ENCODE measurements around the gene PLAAT4.
"Not testable (repeated sequence)": the region's sequence is repeated elsewhere in the genome, so short reads cannot be mapped to it uniquely, and the experiment has no call there.

Gene PLAAT4

GRCh38 chr11:63549411-63549810, 12.8 kb downstream of the PLAAT4 start:
- H3K27ac ChIP-seq = no peak overlapping the region
- no peak for TF ChIP-seq ZFX (IDR thresholded peaks at IDR 0.05)
- TF ChIP-seq CTCF (conservative IDR thresholded peaks at IDR 0.05) = no peak

GRCh38 chr11:63550156-63550700, 13.6 kb downstream of the PLAAT4 start:
- H3K27ac ChIP-seq = not testable (repeated sequence)

GRCh38 chr11:63551091-63551888, 14.7 kb downstream of the PLAAT4 start:
- TF ChIP-seq ZFX (IDR thresholded peaks at IDR 0.05) (no peak), CTCF (conservative IDR thresholded peaks at IDR 0.05) (no peak)
- no peak overlapping the region for H3K27ac ChIP-seq

- H3K27ac ChIP-seq = no peak overlapping the region
- TF ChIP-seq CTCF (conservative IDR thresholded peaks at IDR 0.05) = no peak
- no peak for TF ChIP-seq ZFX (IDR thresholded peaks at IDR 0.05)
These were observed 15.3 kb downstream of the PLAAT4 start for GRCh38 chr11:63551889-63552266.

GRCh38 chr11:63552921-63553320, 16.3 kb downstream of the PLAAT4 start:
- H3K27ac ChIP-seq = no peak overlapping the region
- TF ChIP-seq ZFX (IDR thresholded peaks at IDR 0.05) = no peak
- no peak for TF ChIP-seq CTCF (conservative IDR thresholded peaks at IDR 0.05)

- no peak for TF ChIP-seq CTCF (conservative IDR thresholded peaks at IDR 0.05)
- no peak for TF ChIP-seq ZFX (IDR thresholded peaks at IDR 0.05)
- H3K27ac ChIP-seq = no peak overlapping the region
These were observed 17.2 kb downstream of the PLAAT4 start for GRCh38 chr11:63553759-63554158.

- TF ChIP-seq ZFX (IDR thresholded peaks at IDR 0.05) = no peak
- TF ChIP-seq CTCF (conservative IDR thresholded peaks at IDR 0.05) = no peak
These were observed 18.2 kb downstream of the PLAAT4 start for GRCh38 chr11:63554877-63555223.

More at GRCh38 chr11:63554877-63555223, 18.2 kb downstream of the PLAAT4 start:
- H3K27ac ChIP-seq = no peak overlapping the region

Data from C4-2B (cell line).